HepG2 (cell line): Measurements from ENCODE around the gene BSN.

ENCODE experiments used
- ATF4 ChIP-seq, 2 experiments: fragments of 450-650 bp in 1 of 2; sonication (generic) in 1 of 2; formaldehyde crosslinking; IDR thresholded peaks; 2 replicates each; pipeline versions ENCODE4 v1.5.0 to v1.8.0; 2020 to 2022; ENCODE audit warnings: mild to moderate bottlenecking in 1 of 2, missing genetic modification reagents in 1 of 2
- CREB1 ChIP-seq, 2 experiments: fragments of 450-650 bp in 1 of 2; IDR thresholded peaks; 2 replicates each; pipeline ENCODE4 v1.6.1; 2016 to 2017; ENCODE audit warnings: control low read depth in 1 of 2, mild to moderate bottlenecking in 1 of 2, missing compliant biosample characterization in 1 of 2, missing genetic modification characterization in 1 of 2
- CTCF ChIP-seq: sonication (generic); formaldehyde crosslinking; IDR thresholded peaks from 2 replicates; pipeline ENCODE4 v1.5.0; 2020; ENCODE audit warnings: mild to moderate bottlenecking, missing genetic modification reagents, moderate library complexity
- HINFP ChIP-seq: sonication (generic); formaldehyde crosslinking; IDR thresholded peaks from 2 replicates; pipeline ENCODE4 v1.4.0; 2020; ENCODE audit warnings: low read depth, mild to moderate bottlenecking, missing genetic modification reagents
- MAX ChIP-seq: IDR thresholded peaks from 2 replicates; pipeline ENCODE4 v1.6.1; 2012; ENCODE audit warnings: inconsistent platforms
- MNT ChIP-seq: fragments of 450-650 bp; IDR thresholded peaks from 2 replicates; pipeline ENCODE4 v1.6.1; 2016
- POLR2A ChIP-seq, 2 experiments: IDR thresholded peaks; 2 replicates each; pipeline ENCODE4 v1.6.1; 2011; ENCODE audit warnings: low read depth in 2 of 2, low read length in 2 of 2, mild to moderate bottlenecking in 1 of 2, moderate library complexity in 1 of 2; ENCODE audit not compliant: insufficient read depth in 1 of 2
- RAD21 ChIP-seq: fragments of 450-650 bp; formaldehyde crosslinking; IDR thresholded peaks from 2 replicates; pipeline ENCODE4 v1.5.0; 2020; ENCODE audit warnings: mild to moderate bottlenecking
- THRA ChIP-seq: sonication (generic); formaldehyde crosslinking; IDR thresholded peaks from 2 replicates; pipeline ENCODE4 v1.4.0; 2020; ENCODE audit warnings: missing genetic modification reagents, borderline replicate concordance
- ZNF512 ChIP-seq: sonication (generic); formaldehyde crosslinking; IDR thresholded peaks from 2 replicates; pipeline ENCODE4 v1.4.0; 2020; ENCODE audit warnings: mild to moderate bottlenecking, missing genetic modification reagents
- ZNF513 ChIP-seq: sonication (generic); formaldehyde crosslinking; conservative IDR thresholded peaks from 2 replicates; pipeline ENCODE4 v1.5.0; 2020; ENCODE audit warnings: missing genetic modification reagents
- ZNF644 ChIP-seq: IDR thresholded peaks from 2 replicates; pipeline ENCODE4 v1.6.1; 2016; ENCODE audit warnings: low read depth
- ZNF772 ChIP-seq: sonication (generic); formaldehyde crosslinking; IDR thresholded peaks from 2 replicates; pipeline ENCODE4 v1.5.0; 2020; ENCODE audit warnings: mild to moderate bottlenecking, missing genetic modification reagents

- TF ChIP-seq ZNF512 (CRISPR knock-in tag) = no peak
- TF ChIP-seq ZNF513 = no peak
- TF ChIP-seq MNT = no peak
- no peak for TF ChIP-seq POLR2A (IDR thresholded peaks at IDR 0.05; ENCODE audit: insufficient read depth in 1 of 2, low read depth in 2 of 2, low read length in 2 of 2)
- no peak for TF ChIP-seq HINFP (CRISPR knock-in tag)
- TF ChIP-seq THRA (CRISPR knock-in tag) = peak; percentile 87
- peak; percentile 95 for TF ChIP-seq CTCF (CRISPR knock-in tag)
- no peak for TF ChIP-seq MAX
- TF ChIP-seq RAD21 (CRISPR knock-in tag) = peak; percentile 94
- no peak for TF ChIP-seq ZNF644
- TF ChIP-seq ATF4 (CRISPR knock-in tag; IDR thresholded peaks at IDR 0.05) = no peak
- no peak for TF ChIP-seq CREB1 (IDR thresholded peaks at IDR 0.05)
- no peak for TF ChIP-seq CREB1 (CRISPR knock-in tag; IDR thresholded peaks at IDR 0.05)
- TF ChIP-seq ZNF772 (CRISPR knock-in tag) = no peak
These were observed 117.3 kb downstream of the BSN start for GRCh38 chr3:49671291-49672288.
